NCI-H146 treated with DMSO at 0.1 percent for 48 hours (cell line): ENCODE data around the gene TAOK2.

Experiments used
- DNase-seq: peaks from one replicate; lab custom pipeline; 2025; ENCODE audit not compliant: unreplicated experiment; lab: John Stamatoyannopoulos, UW

The TAOK2 gene

DNA sequence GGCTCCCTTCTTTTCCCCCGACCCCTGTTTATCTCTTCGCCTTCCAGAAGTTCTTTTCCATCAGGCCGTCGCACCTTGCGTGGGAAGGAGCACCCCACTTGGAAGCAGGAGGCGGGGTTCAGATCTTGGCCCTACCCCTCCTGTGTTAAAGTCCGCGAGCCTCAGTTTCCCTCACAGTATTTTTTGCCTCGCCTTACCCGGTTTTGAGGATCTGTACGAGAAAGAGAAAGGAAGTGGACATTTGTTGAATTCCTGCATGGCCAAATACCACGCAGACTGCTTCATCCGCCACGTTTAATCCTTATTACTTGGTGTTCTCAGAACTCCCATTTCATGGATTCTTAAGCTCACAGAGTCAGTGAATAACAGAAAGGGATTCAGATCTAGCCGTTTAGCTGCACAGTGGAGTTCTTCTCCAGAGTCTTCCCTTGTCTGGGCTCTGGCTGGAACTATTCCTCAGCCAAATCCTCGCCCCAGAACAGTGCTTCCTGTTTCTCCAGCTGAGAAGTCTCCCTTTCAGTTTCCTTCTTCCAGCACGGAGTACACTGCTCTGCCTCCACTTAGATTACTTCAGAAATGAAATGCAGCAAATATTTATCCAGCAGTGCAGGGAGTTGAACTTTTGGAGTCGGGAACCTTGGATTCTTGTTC is 11.2 kb upstream of the TAOK2 start:
- no peak for DNase-seq

DNA sequence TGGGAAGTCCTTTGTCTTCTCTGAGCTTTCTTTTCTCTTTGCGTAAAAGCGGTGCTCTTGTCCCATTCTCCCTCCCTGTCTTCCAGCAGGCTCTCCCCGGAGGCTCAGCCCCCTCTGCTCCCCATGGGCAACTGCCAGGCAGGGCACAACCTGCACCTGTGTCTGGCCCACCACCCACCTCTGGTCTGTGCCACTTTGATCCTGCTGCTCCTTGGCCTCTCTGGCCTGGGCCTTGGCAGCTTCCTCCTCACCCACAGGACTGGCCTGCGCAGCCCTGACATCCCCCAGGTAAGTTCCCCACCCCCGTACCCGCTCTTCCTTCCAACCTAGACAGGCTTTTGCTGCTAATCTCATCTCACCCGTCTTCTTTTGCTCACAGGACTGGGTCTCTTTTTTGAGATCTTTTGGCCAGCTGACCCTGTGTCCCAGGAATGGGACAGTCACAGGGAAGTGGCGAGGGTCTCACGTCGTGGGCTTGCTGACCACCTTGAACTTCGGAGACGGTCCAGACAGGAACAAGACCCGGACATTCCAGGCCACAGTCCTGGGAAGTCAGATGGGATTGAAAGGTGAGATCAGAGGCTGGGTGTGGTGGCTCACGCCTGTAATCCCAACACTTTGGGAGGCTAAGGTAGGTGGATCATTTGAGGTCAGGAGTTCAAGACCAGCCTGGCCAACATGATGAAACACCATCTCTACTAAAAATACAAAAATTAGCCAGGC is 10.5 kb upstream of the TAOK2 start:
- no peak for DNase-seq

DNA sequence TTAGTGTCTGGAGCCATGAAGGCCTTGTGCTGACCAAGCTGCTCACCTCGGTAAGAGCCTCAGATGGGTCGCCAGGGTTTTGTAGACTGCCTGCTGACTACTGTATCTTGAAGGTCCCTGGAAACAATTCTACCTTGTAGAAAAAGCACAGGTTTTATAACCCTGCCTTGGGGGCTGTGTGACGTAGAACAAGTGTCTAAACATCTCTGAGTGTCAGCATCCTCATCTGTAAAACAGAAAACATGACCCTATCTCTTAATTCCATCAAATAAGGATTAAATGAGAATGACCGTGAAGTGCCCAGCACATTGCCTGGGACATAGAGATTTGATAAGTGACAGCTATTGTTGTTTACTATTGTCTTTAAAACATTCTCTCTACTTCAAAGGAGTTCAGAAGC is 5.5 kb upstream of the TAOK2 start:
- no peak for DNase-seq

DNA sequence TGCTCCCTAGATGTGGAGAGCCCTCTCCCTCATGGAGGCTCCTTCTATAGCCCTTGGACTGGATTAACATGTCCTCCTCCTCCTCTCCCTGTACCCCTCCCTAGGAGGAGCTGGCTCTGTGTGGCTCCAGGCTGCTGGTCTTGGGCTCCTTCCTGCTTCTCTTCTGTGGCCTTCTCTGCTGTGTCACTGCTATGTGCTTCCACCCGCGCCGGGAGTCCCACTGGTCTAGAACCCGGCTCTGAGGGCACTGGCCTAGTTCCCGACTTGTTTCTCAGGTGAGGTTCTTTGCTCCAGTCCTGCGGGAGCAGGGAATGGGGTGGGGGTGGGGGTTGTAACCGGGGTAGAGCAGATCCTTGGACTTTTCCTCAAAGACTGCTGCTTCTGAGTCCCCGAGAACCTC is 2.4 kb upstream of the TAOK2 start:
- DNase-seq = no peak

DNA sequence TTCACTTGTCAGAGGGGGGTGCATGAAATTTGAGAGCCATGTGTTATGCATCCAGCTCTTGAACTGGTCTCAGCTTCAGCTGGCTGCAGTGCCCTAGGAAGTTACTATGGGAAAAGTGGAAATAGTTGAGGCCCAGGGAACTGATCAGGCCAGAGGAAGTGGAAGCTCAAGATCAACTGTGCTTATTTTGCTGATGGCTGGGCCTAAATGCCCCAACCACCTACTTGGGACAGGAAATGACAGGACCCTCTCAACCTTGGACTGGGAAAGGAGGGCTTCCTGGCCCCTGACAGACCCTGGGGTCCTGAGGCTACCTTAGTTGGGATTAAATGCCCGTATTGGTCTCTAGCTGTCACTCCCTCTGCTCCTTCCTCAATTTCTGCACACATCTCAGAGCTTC is 1.2 kb upstream of the TAOK2 start:
- no peak for DNase-seq

DNA sequence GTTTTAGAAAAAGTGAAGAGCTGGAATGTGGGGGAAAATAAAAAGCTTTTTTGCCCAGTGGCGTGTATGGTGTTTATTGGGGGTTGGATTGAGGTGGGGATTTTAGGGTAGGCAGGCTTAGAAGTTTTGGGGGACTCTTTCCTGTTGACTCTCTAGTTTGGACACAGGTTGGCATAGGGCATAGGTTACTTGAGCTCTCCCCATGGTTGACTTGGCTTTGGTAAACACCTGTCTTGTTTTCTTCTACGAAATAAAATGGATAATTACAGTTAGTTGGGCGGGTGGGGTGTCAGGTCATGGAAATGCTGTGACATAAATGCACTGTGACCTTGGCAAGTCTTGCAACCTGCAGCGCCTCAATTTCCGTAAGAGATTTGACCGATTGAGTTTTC is 680 bp upstream of the TAOK2 start:
- DNase-seq = no peak

DNA sequence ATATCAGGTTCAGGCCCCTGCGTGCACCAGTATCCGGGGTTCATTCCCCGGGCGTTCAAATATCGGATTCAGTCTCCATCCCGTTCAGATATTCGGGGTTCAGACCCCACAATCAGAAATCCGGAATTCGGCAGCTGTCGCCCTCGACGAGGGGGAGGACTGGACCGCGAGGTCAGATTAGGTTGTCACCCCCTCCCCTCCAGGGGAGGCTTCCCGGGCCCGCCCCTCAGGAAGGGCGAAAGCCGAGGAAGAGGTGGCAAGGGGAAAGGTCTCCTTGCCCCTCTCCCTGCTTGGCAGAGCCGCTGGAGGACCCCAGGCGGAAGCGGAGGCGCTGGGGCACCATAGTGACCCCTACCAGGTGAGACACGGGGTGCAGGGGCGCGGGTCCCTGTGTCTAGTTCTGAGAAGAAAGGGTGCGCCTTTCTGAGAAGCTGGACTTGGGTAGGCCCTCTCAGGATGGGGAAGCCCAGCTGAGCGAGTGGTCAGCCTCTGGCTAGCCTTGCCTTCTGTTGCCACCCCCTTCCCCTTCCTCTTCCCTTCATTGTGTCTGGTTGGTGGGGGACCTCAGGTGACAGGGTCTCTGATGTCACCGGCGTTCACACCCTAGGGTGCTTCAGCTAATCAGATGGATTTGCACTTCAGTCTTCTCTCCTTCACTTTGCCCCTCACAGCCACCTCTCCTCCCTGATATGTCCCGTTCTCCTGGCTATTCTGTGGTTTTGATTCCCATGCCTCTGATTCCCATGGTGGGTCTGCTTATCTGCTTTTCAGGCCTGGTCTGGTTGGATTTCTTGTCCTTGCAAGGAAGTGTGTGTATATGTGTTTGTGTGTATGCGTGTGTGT is 844 bp downstream of the TAOK2 start:
- no peak for DNase-seq

DNA sequence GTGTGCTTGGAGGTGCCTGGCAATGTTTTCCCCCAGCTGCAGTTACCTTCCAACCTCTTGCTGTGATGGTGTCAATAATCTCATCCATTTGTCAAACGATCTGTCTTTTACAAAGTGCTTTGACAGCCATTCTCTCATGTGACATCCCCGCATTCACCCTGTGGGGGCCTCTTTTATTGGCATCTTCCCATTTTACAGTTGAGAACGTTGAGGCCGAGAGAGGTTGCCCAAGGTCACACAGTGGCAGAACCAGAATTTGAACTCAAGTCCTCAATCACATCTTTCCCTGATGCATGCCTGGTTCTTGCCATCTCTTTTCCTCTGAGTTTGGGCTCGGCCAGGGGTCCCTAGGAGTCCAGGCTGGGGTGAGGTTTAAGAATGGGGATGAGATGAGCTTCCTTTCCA is 1.5 kb downstream of the TAOK2 start:
- DNase-seq = no peak

DNA sequence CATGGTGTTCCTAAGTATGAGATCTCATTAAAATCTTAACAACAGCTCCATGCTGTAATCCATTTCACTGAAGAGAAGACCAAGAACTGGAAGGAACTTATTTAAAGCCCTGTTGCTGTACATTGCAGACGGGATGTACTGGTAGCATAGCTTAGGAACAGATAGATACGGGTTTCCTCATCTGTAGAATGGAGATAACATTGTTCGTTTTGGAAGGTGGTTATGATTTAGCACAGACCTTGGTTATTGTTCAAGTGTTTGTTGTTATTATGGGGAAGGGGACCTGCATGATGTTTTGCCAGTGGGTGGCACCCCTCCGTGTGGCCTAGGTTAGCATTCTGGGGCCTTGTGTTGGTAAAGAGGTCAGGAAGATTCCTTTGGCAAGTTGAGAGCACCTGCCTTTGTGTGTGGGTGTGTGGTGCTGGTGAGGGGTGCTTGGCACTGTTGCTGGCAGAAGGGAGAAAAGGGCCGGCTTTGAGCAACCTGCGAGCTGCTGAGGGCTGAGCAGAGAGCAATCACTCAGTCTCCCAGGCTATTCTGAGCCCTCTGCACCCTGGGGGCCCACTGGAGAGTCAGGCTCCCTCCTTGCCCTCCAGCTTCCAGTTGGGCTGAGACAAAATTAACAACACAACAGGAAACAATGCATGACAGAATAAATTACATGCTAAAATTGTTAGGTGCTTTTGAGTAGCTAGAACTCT is 2.3 kb downstream of the TAOK2 start:
- no peak for DNase-seq

DNA sequence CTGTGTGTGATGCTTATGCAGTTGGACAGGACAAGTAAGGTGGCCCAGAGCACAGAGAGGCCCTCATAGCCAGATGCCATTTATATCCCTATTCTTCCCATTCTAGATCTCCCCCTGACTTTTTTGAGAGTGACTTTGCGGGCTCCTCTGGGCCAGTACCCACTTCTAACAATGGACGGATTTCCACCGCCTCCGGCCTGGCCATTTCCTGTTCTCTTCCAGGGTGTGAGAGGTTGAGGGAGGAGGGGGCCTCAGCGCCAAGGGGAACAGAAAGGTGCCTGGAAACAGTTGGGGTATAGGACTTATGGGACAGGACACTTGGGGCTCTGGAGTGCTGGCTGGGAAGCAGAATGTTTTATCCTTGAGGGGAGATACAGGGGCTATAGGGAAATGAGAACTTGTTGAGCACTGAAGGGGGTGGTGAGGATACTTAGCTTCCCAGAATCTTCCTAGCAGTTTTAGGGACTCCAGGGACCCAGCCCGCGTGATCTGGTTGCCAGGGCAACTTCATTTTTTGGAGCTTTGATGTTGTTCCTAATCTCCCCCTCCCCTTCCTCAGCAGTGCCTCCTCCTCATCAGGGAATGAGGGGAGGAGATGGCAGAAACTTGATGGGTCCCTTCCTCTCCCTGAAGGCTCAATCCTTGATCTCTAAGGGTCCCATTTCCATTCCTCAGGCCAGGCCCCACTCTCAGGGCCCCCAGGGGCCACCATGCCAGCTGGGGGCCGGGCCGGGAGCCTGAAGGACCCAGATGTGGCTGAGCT is 3.6 kb downstream of the TAOK2 start:
- no peak for DNase-seq

DNA sequence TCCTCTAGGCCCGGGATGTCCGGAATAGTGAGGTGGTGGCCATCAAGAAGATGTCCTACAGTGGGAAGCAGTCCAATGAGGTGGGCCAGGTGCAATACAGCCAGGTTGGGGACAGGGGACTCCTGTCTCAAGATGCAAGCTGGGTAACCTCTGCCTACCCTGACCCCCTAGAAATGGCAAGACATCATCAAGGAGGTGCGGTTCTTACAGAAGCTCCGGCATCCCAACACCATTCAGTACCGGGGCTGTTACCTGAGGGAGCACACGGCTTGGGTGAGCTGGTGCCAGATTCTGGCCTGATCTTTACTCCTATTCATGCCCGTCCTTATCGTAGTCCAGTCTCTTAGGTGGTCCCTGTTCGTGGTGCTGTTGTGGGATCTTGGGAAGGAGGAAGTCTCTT is 4.4 kb downstream of the TAOK2 start:
- DNase-seq = no peak

DNA sequence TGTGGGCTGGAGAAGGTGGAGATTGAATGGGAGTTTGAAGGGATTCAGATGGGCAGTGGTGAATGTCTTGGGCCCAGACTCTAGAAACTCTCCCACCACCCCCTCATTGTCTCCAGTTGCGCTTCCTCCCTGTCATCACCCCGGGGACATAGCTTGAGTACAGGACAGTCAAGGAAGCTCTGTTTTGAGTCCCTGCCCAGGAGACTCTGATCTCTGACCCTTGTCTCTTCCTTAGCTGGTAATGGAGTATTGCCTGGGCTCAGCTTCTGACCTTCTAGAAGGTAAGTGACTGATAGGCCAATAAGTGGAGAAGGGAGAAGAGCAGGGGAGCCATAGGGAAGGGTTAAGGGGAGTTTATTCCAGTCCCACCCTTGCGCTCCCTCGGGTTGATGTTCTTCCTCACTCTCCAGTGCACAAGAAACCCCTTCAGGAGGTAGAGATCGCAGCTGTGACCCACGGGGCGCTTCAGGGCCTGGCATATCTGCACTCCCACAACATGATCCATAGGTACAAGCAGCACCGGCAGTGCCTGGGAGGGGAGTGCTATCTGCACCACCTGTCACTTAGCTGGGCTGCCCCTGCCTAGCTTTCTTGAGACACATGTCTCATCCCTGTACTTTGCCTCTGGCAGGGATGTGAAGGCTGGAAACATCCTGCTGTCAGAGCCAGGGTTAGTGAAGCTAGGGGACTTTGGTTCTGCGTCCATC is 5.0 kb downstream of the TAOK2 start:
- DNase-seq = no peak

DNA sequence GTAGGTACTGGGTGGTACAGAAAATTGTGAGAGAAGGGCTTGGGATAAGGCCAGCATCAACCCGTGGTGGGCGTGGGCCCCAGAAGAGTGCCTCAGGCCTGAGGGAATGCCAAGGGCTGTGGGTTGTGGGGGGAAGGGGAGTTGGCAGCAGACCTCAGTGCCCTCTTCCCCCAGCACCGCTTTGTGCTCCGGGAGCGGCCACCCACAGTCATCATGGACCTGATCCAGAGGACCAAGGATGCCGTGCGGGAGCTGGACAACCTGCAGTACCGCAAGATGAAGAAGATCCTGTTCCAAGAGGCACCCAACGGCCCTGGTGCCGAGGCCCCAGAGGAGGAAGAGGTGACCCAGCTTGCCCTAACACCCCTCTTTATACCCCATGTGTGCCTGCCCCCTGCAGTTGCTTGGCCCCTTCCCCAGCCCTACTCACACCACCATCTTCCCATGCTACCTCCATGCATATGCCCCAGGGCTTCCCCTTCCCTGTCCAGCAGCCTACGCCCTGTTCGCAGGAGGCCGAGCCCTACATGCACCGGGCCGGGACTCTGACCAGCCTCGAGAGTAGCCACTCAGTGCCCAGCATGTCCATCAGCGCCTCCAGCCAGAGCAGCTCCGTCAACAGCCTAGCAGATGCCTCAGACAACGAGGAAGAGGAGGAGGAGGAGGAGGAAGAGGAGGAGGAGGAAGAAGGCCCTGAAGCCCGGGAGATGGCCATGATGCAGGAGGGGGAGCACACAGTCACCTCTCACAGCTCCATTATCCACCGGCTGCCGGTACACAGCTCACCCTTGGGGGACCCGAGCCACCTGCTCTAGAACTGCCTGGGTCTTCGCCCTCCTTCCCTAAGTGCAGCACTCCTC is 9.1 kb downstream of the TAOK2 start:
- no peak for DNase-seq

DNA sequence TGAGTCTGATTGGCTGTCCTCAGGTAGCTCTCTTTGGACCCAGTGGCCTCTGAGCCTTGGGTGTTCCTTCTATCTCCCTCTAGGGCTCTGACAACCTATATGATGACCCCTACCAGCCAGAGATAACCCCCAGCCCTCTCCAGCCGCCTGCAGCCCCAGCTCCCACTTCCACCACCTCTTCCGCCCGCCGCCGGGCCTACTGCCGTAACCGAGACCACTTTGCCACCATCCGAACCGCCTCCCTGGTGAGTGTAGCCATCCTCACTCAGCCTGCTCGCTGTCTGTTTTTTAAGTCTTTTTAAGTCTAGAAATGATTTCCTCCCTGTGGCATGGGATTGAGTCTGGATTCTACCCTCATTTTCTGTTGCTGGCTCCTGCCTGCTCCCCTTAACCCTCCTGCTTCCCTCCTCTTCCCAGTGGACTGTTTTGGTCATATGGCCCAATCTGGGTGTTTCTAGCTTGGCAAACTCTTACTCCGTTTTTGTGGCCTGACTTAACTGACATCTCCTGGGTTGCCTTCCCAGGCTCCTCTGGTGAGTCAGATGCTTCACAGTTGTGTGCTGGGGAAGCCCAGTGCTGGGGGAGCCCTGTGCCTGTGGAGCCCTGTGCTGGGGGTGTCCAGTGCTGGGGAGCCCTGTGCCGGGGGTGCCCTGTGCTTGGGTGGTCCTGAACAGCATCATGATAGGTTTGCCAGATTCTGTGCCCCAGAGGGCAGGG is 9.9 kb downstream of the TAOK2 start:
- DNase-seq = no peak

DNA sequence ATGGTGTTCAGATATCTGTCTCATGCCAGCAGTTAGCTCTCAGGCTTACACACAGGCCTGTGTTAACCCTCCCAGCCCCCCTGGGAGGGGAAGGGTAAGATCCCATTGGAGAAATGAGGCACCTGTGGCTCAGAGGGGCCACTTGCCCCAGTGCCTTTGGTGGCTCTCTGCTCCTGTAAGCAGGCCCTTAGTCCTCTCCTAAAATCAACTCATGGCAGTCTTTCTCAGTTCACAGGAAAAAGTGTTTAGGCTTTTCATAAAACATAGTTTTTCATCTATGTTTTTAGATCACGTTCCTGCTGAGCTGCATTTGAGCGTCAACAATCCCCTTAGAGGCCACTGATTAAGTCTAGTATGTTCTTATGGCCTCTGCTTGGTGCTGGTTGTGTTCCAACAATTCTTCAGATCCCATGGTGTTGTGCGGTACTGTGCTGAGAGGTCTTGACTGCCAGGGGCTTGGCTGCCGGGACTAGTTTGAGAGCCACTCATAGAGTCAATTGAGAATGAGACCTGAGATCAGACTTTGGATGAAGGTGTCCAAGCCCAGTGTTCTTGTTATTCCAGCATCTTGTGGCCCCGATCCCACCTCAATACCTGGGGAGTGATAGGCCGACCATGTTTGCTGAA is 10.6 kb downstream of the TAOK2 start:
- DNase-seq = no peak

DNA sequence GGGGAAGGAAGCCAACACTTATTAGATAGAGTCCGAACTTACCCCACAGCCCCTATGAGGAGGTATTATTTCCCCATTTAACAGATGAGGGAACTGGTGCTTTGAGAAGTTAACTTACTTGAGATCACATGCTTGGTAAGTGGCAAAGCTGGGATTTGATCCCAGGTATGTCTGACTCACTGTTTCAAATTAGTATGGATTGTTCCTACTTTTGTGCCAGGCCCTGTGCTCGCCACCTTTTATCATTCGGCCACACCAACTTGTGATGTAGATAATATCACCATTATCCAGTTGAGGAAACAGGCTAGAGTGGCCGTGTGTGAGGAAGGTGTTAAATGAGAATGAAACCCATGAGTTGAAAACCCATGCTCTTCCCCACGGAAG is 11.1 kb downstream of the TAOK2 start:
- no peak for DNase-seq

DNA sequence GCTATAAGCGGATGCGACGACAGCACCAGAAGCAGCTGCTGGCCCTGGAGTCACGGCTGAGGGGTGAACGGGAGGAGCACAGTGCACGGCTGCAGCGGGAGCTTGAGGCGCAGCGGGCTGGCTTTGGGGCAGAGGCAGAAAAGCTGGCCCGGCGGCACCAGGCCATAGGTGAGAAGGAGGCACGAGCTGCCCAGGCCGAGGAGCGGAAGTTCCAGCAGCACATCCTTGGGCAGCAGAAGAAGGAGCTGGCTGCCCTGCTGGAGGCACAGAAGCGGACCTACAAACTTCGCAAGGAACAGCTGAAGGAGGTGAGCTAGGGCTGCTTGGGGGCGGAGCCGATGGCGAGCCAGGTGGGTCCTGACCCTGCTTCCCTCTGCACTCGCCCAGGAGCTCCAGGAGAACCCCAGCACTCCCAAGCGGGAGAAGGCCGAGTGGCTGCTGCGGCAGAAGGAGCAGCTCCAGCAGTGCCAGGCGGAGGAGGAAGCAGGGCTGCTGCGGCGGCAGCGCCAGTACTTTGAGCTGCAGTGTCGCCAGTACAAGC is 11.7 kb downstream of the TAOK2 start:
- DNase-seq = no peak

DNA sequence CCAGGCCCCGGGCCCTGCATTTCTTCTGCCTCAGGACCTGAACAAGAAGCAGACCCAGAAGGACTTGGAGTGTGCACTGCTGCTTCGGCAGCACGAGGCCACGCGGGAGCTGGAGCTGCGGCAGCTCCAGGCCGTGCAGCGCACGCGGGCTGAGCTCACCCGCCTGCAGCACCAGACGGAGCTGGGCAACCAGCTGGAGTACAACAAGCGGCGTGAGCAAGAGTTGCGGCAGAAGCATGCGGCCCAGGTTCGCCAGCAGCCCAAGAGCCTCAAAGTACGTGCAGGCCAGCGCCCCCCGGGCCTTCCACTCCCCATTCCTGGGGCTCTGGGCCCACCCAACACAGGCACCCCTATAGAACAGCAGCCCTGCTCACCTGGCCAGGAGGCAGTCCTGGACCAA is 12.6 kb downstream of the TAOK2 start:
- DNase-seq = no peak
